Measurements from ENCODE around the gene RALGDS. TPM values are rescaled to one million over a fixed set of nuclear protein-coding genes. Genes with fewer than 3 reads are reported as not detected.

Gene RALGDS
- polyA plus RNA-seq, 4 donors = 33.0 to 49.0 (median 35.7) TPM

DNA sequence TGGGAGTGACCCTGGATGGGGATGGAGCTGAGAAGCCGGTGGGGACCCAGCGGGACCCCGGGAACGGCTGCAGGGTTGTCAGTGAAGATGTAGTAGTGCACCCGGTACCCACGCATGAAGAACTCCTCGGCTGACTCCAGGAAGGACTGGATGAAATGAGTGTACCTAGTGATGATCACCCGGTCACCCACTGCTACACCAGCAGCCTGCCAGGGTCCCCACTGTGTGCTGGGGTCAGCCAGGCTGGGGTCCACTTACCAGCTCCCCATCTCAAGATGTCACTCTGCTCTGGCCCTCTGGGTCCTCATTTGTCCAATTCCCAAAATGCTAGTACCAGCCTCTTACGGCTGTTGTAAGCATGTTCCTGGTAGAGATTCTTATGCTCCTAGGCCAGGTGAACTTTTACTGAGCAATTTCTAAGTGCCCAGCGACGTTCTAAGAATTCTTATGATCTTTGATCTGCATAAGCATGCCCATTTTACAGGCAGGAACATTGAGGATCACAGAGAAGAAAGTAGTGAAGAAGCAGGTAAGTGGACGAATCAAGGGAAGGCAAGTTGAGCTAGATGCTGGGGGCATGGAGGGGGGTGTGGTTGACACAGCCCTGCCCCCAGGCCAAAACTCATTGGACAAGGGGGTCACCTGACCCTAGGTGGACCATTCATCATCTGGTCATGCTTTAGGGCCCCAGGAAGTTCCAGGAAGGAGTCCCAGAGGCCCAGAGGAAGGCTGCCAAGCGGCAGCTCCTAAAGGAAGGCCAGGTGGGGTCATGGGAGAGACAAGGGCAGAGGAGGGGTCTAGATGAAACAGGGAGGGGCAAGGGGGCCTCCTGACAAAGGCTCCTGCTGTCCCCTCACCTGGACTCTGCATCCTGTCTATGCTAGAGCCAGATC, 33.3 kb upstream of the RALGDS start:
- Histone ChIP-seq H3K36me3 (ENCODE audit: control insufficient read depth in 3 of 3, insufficient read depth in 2 of 3, low read depth in 1 of 3, low read length in 3 of 3) (peaks cover 0 to 6% (median 0%) of the 10 kb centered on the region in 3 donors), H3K9me3 (ENCODE audit: control insufficient read depth in 2 of 2, insufficient read depth in 1 of 2, low read depth in 1 of 2, low read length in 1 of 2) (no peaks in the 10 kb centered on the region), H3K4me3 (ENCODE audit: low read depth in 1 of 3, low read length in 3 of 3) (no peak overlapping the region), H3K27me3 (ENCODE audit: control insufficient read depth in 3 of 3, insufficient read depth in 3 of 3, low read length in 3 of 3) (no peaks in the 10 kb centered on the region), H3K27ac (ENCODE audit: low read depth in 1 of 3, low read length in 2 of 3) (no peak overlapping the region), H3K4me1 (ENCODE audit: control insufficient read depth in 3 of 3, insufficient read depth in 2 of 3, low read depth in 1 of 3, low read length in 2 of 3) (peaks cover 0 to 6% (median 0%) of the 10 kb centered on the region in 3 donors)
- FAIRE-seq (no peak), DNase-seq (no peak)
- 86 to 92% (median 87%) methylated on average over 13 of the region's 13 CpGs for whole genome bisulfite sequencing, 3 donors

DNA sequence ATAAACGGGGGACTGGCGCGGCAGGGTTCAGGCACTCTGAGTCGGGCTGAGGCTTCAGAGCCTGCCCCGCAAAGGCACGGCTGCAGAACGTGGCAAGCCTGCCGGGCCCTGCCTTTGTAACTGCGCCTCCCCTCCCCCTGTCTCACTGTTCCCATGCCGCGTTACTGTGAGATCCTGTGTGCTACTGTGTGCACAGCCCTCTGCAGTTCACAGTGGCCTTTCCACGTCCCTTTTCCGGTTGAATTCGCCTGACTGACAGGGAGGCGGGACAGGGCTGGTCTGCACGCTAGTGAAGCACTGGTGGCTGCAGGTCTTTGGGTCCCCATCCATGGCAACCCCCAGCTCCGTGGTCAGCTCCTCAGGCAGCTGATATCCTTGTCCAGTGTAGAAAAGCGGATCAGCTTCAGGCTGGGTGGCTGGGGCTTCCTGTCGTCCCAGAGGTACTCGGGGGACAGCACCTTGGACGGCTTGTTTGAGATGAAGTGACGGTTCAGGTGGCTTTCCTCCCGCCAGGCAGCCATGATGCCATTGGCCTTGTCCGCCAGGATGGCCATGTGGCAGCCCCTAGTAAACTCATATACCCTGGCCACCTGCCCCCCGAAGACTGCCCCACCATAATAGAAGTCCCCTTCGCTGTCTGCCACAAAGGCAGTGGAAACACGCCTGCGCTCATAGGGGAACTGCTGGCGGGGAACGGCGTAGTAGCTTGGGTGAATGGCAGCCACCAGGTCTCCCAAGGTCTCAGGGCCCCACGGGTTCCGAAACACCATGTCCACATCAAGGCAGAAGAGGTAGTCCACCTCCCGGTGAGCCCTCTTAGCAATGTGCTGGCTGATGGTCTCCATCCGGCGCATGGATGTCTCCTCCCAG, 32.4 kb upstream of the RALGDS start:
- FAIRE-seq = no peak
- H3K4me3 ChIP-seq (ENCODE audit: low read depth in 1 of 3, low read length in 3 of 3) = no peak overlapping the region
- H3K27me3 ChIP-seq (ENCODE audit: control insufficient read depth in 3 of 3, insufficient read depth in 3 of 3, low read length in 3 of 3) = no peaks in the 10 kb centered on the region
- DNase-seq = no peak
- H3K4me1 ChIP-seq (ENCODE audit: control insufficient read depth in 3 of 3, insufficient read depth in 2 of 3, low read depth in 1 of 3, low read length in 2 of 3) = peaks cover 0 to 6% (median 0%) of the 10 kb centered on the region in 3 donors
- 78 to 89% (median 89%) methylated on average over 36 of the region's 36 CpGs for WGBS, 3 donors
- peaks cover 0 to 6% (median 0%) of the 10 kb centered on the region in 3 donors for H3K36me3 ChIP-seq (ENCODE audit: control insufficient read depth in 3 of 3, insufficient read depth in 2 of 3, low read depth in 1 of 3, low read length in 3 of 3)
- H3K27ac ChIP-seq (ENCODE audit: low read depth in 1 of 3, low read length in 2 of 3) = no peak overlapping the region
- no peaks in the 10 kb centered on the region for H3K9me3 ChIP-seq (ENCODE audit: control insufficient read depth in 2 of 2, insufficient read depth in 1 of 2, low read depth in 1 of 2, low read length in 1 of 2)

DNA sequence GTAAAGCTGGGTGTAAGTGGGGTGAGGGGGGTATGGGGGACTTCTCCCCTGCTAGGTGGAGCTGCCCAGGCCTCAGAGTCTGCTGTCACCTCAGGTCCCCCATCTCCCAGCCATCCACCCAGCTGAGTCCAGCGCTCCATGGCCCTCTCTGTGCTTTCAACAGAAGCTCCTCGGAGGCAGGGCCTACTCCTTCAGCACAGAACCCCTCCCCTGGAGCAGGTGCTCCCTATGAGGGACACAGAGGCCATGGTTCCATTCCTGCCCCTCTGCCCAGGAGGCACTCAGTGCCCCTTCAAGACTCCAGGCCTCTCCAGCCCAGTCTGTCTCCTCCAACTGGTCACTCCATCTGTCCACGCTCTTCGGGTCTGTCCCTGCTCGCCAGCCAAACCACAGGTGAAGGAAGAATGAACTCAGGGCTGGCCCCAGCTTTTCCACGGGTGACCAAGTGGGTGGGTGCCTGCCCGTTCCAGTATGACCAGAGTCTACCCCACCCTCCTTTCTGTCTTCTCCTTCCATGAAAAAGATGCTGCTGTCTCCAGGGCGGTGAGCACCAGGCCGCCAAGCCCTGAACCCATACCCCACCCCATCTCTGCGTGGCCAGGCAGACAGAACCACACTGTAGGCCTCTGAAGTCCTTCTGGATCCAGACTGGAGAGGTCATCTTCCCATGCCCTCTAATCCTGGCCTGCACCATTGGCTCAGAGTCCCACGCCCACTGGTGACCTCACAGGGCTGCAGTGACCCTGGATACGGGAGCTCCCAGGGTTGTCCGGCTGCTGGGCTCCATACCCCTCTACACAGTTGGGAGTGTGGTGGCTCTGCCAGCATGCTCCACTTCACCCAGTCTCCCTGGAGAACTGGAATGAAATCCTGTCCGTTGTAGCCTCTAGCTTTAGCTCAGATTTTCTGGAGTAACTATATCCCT, 30.8 kb upstream of the RALGDS start:
- H3K36me3 ChIP-seq (ENCODE audit: control insufficient read depth in 3 of 3, insufficient read depth in 2 of 3, low read depth in 1 of 3, low read length in 3 of 3) = peaks cover 0 to 12% (median 0%) of the 10 kb centered on the region in 3 donors
- no peaks in the 10 kb centered on the region for H3K27me3 ChIP-seq (ENCODE audit: control insufficient read depth in 3 of 3, insufficient read depth in 3 of 3, low read length in 3 of 3)
- peaks cover 0 to 15% (median 0%) of the 10 kb centered on the region in 3 donors for H3K4me1 ChIP-seq (ENCODE audit: control insufficient read depth in 3 of 3, insufficient read depth in 2 of 3, low read depth in 1 of 3, low read length in 2 of 3)
- no peak overlapping the region for H3K4me3 ChIP-seq (ENCODE audit: low read depth in 1 of 3, low read length in 3 of 3)
- FAIRE-seq = no peak
- H3K27ac ChIP-seq (ENCODE audit: low read depth in 1 of 3, low read length in 2 of 3) = no peak overlapping the region
- WGBS, 3 donors = 76 to 80% (median 77%) methylated on average over 14 of the region's 14 CpGs
- no peaks in the 10 kb centered on the region for H3K9me3 ChIP-seq (ENCODE audit: control insufficient read depth in 2 of 2, insufficient read depth in 1 of 2, low read depth in 1 of 2, low read length in 1 of 2)
- DNase-seq = no peak

DNA sequence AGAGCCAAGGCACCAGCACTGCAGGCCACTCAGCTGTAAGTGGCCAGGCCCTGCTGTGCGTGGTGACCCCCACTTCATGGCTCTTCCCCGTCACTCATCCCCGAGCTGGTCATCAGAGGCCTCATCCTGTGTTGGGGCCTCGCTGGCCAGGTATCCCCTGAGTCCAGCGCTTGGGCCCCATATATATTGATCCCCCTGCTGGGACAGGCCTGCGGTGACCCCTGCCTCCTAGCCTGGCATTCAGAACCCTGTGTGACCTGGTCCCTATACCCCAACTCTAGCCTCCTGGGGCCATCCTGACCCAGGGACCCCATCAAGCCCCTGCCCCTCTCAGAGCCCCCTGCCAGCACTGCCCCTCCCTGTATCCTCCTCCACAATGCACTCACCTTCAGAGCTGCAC, 30.0 kb upstream of the RALGDS start:
- Histone ChIP-seq H3K4me1 (ENCODE audit: control insufficient read depth in 3 of 3, insufficient read depth in 2 of 3, low read depth in 1 of 3, low read length in 2 of 3) (peaks cover 0 to 20% (median 0%) of the 10 kb centered on the region in 3 donors), H3K27me3 (ENCODE audit: control insufficient read depth in 3 of 3, insufficient read depth in 3 of 3, low read length in 3 of 3) (no peaks in the 10 kb centered on the region), H3K4me3 (ENCODE audit: low read depth in 1 of 3, low read length in 3 of 3) (no peak overlapping the region), H3K27ac (ENCODE audit: low read depth in 1 of 3, low read length in 2 of 3) (no peak overlapping the region), H3K9me3 (ENCODE audit: control insufficient read depth in 2 of 2, insufficient read depth in 1 of 2, low read depth in 1 of 2, low read length in 1 of 2) (no peaks in the 10 kb centered on the region), H3K36me3 (ENCODE audit: control insufficient read depth in 3 of 3, insufficient read depth in 2 of 3, low read depth in 1 of 3, low read length in 3 of 3) (peaks cover 0 to 20% (median 0%) of the 10 kb centered on the region in 3 donors)
- FAIRE-seq (no peak), DNase-seq (no peak)
- WGBS, 3 donors = 93 to 94% (median 93%) methylated on average over 6 of the region's 6 CpGs

DNA sequence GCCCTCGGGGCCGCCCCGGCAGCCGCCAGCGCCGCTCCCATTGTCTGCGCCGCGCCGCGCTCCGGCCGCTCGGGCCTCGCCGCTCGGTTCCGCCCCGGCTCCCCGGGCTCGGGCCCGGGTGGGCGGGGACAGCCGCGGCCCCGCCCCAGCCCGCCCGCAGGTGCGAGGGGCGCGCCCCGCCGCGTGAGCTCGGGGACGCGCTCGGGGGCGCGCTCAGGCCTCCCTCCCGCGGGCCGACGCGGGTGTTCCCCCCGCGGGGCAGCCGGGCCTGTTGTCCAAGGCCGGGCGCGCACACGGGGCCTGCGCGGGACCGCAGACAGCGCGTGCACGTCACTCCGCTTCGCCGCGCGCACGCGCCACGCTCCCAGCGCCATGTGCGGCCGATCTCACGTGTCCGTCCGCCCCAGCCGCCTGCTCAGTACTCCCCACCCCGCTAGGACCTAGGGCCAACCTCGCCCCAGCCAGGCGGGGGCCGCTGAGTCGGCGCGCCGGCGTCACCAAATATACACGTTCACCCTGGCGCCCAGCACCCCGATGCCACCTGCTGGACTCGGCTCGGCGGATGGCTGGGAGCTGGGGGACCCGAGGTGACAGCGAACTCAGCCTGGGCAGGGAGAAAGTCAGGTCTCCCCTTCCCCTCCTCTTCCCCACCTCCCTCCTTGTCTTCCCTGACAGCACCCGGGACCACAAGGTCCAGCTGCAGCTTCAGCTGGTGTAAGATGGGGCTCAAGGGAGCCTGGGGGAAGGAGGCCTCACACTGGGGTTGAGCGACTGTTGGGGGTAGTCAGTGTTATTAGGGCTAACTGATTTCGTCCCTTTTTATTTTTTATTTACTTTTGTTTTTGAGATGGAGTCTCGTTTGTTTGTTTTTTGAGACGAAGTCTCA, 28.3 kb upstream of the RALGDS start:
- no peaks in the 10 kb centered on the region for H3K9me3 ChIP-seq (ENCODE audit: control insufficient read depth in 2 of 2, insufficient read depth in 1 of 2, low read depth in 1 of 2, low read length in 1 of 2)
- 2 to 6% (median 3%) methylated on average over 35 to 95 of the region's 95 CpGs for WGBS, 3 donors
- H3K4me1 ChIP-seq (ENCODE audit: control insufficient read depth in 3 of 3, insufficient read depth in 2 of 3, low read depth in 1 of 3, low read length in 2 of 3) = peaks cover 2 to 29% (median 3%) of the 10 kb centered on the region in 3 donors
- H3K4me3 ChIP-seq (ENCODE audit: low read depth in 1 of 3, low read length in 3 of 3) = peak overlapping the region; percentile 52 to 95 (median 79)
- peak overlapping the region; percentile 91 to 96 (median 96) for H3K27ac ChIP-seq (ENCODE audit: low read depth in 1 of 3, low read length in 2 of 3)
- H3K27me3 ChIP-seq (ENCODE audit: control insufficient read depth in 3 of 3, insufficient read depth in 3 of 3, low read length in 3 of 3) = no peaks in the 10 kb centered on the region
- FAIRE-seq (no peak), DNase-seq (peak; percentile 93 to 97)
- peaks cover 0 to 30% (median 0%) of the 10 kb centered on the region in 3 donors for H3K36me3 ChIP-seq (ENCODE audit: control insufficient read depth in 3 of 3, insufficient read depth in 2 of 3, low read depth in 1 of 3, low read length in 3 of 3)

DNA sequence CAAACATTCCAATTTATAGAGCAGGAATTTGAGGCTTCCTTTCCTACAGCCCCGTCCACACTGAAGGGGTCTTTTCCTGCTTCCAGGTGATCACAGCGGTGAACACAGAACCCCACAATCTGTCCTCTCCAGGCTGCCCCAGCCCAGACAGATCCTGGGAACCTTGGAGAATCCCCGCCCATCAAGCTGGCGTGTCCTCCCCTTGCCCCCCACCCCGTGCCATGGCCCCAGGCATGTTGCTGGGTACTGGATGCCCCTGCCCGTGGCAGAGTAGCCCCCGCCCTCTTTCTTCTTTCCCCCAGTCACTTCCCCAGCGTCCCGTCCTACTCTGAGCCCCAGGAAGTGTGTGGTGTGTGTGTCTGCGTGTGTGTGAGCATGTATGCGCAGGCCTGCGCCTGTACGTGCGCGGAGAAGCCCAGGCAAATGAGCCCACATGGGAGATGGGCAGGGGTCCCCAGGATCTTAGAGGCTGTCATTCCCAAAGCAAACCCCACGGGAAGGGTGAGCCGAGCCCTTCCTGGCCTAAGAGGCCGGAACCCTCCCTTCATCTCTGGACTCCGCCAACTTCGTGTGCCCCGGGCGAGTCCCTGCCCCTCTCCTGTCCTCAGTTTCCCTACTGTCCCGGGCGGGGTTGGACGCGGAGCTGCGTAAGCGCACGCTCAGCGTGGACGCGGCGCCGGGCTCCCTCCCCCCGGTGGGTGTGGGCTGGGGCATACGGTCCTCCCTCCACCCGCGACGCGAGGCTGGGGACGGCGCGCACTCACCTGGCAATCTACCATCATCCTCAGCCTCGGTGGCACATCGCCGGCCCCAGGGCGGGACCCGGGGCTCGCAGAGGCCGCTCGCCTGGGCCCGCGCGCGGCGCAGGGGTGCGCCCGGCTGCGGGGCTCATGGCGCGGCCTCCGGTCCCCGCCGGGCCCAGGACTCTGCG, 27.4 kb upstream of the RALGDS start:
- Histone ChIP-seq H3K4me3 (ENCODE audit: low read depth in 1 of 3, low read length in 3 of 3) (peak overlapping the region; percentile 52 to 95 (median 79)), H3K27ac (ENCODE audit: low read depth in 1 of 3, low read length in 2 of 3) (peak overlapping the region; percentile 91 to 96 (median 93)), H3K36me3 (ENCODE audit: control insufficient read depth in 3 of 3, insufficient read depth in 2 of 3, low read depth in 1 of 3, low read length in 3 of 3) (peaks cover 0 to 30% (median 0%) of the 10 kb centered on the region in 3 donors), H3K27me3 (ENCODE audit: control insufficient read depth in 3 of 3, insufficient read depth in 3 of 3, low read length in 3 of 3) (no peaks in the 10 kb centered on the region), H3K4me1 (ENCODE audit: control insufficient read depth in 3 of 3, insufficient read depth in 2 of 3, low read depth in 1 of 3, low read length in 2 of 3) (peaks cover 3 to 38% (median 5%) of the 10 kb centered on the region in 3 donors), H3K9me3 (ENCODE audit: control insufficient read depth in 2 of 2, insufficient read depth in 1 of 2, low read depth in 1 of 2, low read length in 1 of 2) (no peaks in the 10 kb centered on the region)
- FAIRE-seq (no peak), DNase-seq (peak; percentile 61 to 76)
- WGBS, 3 donors = 1 to 2% (median 2%) methylated on average over 29 to 65 of the region's 65 CpGs
